Measurements from ENCODE around the gene ZNF385B. TPM values are rescaled to one million over a fixed set of nuclear protein-coding genes. Genes with fewer than 3 reads are reported as not detected.

ZNF385B gene
- total and polyA plus RNA-seq, 4 donors: 3.0 to 7.2 (median 3.9) TPM

DNA sequence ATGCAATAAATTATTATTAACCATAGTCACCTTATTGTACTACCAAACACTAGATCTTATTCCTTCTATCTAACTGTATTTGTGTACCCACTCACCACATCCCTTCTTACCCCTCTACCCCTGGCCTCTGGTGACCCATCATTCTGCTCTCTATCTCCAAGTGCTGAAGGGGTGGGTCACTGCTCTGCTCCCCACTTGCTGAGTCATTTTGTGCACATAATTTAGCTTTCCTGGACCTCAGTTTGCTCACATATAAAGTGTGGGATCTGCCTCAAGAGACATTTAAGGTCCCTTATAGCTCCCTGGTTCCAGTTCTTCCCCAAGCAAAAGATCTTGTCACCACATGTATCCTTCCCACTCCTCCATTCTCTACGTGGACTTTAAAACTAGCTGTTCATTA is 169.4 kb downstream of the ZNF385B start:
- no peaks in the 10 kb centered on the region for H3K9me3 ChIP-seq (ENCODE audit: control insufficient read depth in 4 of 4, low read length in 3 of 4)

DNA sequence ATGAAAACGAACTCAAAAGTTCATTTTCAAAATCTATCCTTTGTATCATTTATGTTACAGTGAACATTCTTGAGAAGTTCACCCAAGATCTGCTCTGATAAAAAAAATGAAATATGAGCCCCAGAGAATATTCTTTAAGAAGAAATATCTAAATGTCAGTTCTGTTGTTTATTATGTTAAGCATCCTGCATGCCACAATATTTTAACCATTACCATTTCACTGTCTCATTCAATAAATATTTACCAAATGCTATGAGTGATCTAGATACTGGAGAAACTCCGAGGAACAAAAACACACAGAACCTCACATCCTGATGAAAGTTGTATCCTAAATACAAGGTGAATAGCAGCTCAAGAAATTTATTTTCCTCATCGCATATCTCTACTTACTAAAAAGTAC is 170.2 kb downstream of the ZNF385B start:
- WGBS: 90% methylated on average over 3 of the region's 3 CpGs

More for the DNA sequence above, 169.4 kb downstream of the ZNF385B start:
- H3K27me3 ChIP-seq (ENCODE audit: control insufficient read depth in 4 of 4, insufficient read depth in 4 of 4, low read length in 3 of 4): no peaks in the 10 kb centered on the region
- 95% methylated on average over 1 of the region's 1 CpG for WGBS
- H3K9ac ChIP-seq (ENCODE audit: low read depth in 1 of 2, low read length in 2 of 2): no peak overlapping the region
- no peaks in the 10 kb centered on the region for H3K36me3 ChIP-seq (ENCODE audit: control insufficient read depth in 4 of 4, insufficient read depth in 3 of 4, low read depth in 1 of 4, low read length in 3 of 4)
- TF ChIP-seq GABPA (IDR thresholded peaks at IDR 0.05 in 1 of 2, conservative IDR thresholded peaks at IDR 0.05 in 1 of 2) (no peak), HNF4G (IDR thresholded peaks at IDR 0.05) (no peak), YY1 (IDR thresholded peaks at IDR 0.05) (no peak), TAF1 (conservative IDR thresholded peaks at IDR 0.05) (no peak), EGR1 (IDR thresholded peaks at IDR 0.05; ENCODE audit: low read depth in 2 of 2) (no peak), SP1 (IDR thresholded peaks at IDR 0.05) (no peak), FOXA2 (IDR thresholded peaks at IDR 0.05) (no peak), HNF4A (conservative IDR thresholded peaks at IDR 0.05) (no peak)
- TF ChIP-seq, protein P1, sequence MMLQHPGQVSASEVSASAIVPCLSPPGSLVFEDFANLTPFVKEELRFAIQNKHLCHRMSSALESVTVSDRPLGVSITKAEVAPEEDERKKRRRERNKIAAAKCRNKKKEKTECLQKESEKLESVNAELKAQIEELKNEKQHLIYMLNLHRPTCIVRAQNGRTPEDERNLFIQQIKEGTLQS (IDR thresholded peaks at IDR 0.05): no peak
- TF ChIP-seq, protein P2, sequence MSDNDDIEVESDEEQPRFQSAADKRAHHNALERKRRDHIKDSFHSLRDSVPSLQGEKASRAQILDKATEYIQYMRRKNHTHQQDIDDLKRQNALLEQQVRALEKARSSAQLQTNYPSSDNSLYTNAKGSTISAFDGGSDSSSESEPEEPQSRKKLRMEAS (IDR thresholded peaks at IDR 0.05): no peak
- TF ChIP-seq, protein P3, sequence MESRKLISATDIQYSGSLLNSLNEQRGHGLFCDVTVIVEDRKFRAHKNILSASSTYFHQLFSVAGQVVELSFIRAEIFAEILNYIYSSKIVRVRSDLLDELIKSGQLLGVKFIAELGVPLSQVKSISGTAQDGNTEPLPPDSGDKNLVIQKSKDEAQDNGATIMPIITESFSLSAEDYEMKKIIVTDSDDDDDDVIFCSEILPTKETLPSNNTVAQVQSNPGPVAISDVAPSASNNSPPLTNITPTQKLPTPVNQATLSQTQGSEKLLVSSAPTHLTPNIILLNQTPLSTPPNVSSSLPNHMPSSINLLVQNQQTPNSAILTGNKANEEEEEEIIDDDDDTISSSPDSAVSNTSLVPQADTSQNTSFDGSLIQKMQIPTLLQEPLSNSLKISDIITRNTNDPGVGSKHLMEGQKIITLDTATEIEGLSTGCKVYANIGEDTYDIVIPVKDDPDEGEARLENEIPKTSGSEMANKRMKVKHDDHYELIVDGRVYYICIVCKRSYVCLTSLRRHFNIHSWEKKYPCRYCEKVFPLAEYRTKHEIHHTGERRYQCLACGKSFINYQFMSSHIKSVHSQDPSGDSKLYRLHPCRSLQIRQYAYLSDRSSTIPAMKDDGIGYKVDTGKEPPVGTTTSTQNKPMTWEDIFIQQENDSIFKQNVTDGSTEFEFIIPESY (IDR thresholded peaks at IDR 0.05): no peak
- no peaks in the 10 kb centered on the region for H3K4me1 ChIP-seq (ENCODE audit: control insufficient read depth in 4 of 4, insufficient read depth in 4 of 4, low read length in 3 of 4)
- no peak overlapping the region for H3K27ac ChIP-seq (ENCODE audit: low read depth in 1 of 2, low read length in 2 of 2)
- H3K4me3 ChIP-seq (ENCODE audit: low read depth in 1 of 3, low read length in 3 of 3): no peak overlapping the region
- no peak for DNase-seq (ENCODE audit: low spot score)

More for the DNA sequence above, 170.2 kb downstream of the ZNF385B start:
- Histone ChIP-seq H3K4me1 (ENCODE audit: control insufficient read depth in 4 of 4, insufficient read depth in 4 of 4, low read length in 3 of 4) (no peaks in the 10 kb centered on the region), H3K9ac (ENCODE audit: low read depth in 1 of 2, low read length in 2 of 2) (no peak overlapping the region), H3K36me3 (ENCODE audit: control insufficient read depth in 4 of 4, insufficient read depth in 3 of 4, low read depth in 1 of 4, low read length in 3 of 4) (no peaks in the 10 kb centered on the region), H3K9me3 (ENCODE audit: control insufficient read depth in 4 of 4, low read length in 3 of 4) (no peaks in the 10 kb centered on the region), H3K27ac (ENCODE audit: low read depth in 1 of 2, low read length in 2 of 2) (no peak overlapping the region), H3K4me3 (ENCODE audit: low read depth in 1 of 3, low read length in 3 of 3) (no peak overlapping the region), H3K27me3 (ENCODE audit: control insufficient read depth in 4 of 4, insufficient read depth in 4 of 4, low read length in 3 of 4) (no peaks in the 10 kb centered on the region)
- TF ChIP-seq, protein P3 (IDR thresholded peaks at IDR 0.05): no peak
- TF ChIP-seq HNF4G (IDR thresholded peaks at IDR 0.05) (no peak), EGR1 (IDR thresholded peaks at IDR 0.05; ENCODE audit: low read depth in 2 of 2) (no peak), HNF4A (conservative IDR thresholded peaks at IDR 0.05) (no peak), TAF1 (conservative IDR thresholded peaks at IDR 0.05) (no peak), FOXA2 (IDR thresholded peaks at IDR 0.05) (no peak), RAD21 (IDR thresholded peaks at IDR 0.05) (no peak), SP1 (IDR thresholded peaks at IDR 0.05) (no peak), FOXA1 (IDR thresholded peaks at IDR 0.05) (no peak), JUND (IDR thresholded peaks at IDR 0.05) (no peak), RXRA (IDR thresholded peaks at IDR 0.05) (no peak), YY1 (IDR thresholded peaks at IDR 0.05) (no peak), GABPA (IDR thresholded peaks at IDR 0.05 in 1 of 2, conservative IDR thresholded peaks at IDR 0.05 in 1 of 2) (no peak), NR2F2 (IDR thresholded peaks at IDR 0.05) (no peak)
- TF ChIP-seq, protein P1 (IDR thresholded peaks at IDR 0.05): no peak
- TF ChIP-seq, protein P4, sequence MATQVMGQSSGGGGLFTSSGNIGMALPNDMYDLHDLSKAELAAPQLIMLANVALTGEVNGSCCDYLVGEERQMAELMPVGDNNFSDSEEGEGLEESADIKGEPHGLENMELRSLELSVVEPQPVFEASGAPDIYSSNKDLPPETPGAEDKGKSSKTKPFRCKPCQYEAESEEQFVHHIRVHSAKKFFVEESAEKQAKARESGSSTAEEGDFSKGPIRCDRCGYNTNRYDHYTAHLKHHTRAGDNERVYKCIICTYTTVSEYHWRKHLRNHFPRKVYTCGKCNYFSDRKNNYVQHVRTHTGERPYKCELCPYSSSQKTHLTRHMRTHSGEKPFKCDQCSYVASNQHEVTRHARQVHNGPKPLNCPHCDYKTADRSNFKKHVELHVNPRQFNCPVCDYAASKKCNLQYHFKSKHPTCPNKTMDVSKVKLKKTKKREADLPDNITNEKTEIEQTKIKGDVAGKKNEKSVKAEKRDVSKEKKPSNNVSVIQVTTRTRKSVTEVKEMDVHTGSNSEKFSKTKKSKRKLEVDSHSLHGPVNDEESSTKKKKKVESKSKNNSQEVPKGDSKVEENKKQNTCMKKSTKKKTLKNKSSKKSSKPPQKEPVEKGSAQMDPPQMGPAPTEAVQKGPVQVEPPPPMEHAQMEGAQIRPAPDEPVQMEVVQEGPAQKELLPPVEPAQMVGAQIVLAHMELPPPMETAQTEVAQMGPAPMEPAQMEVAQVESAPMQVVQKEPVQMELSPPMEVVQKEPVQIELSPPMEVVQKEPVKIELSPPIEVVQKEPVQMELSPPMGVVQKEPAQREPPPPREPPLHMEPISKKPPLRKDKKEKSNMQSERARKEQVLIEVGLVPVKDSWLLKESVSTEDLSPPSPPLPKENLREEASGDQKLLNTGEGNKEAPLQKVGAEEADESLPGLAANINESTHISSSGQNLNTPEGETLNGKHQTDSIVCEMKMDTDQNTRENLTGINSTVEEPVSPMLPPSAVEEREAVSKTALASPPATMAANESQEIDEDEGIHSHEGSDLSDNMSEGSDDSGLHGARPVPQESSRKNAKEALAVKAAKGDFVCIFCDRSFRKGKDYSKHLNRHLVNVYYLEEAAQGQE (IDR thresholded peaks at IDR 0.05): no peak
- TF ChIP-seq, protein P2 (IDR thresholded peaks at IDR 0.05): no peak
- TF ChIP-seq, protein P5, sequence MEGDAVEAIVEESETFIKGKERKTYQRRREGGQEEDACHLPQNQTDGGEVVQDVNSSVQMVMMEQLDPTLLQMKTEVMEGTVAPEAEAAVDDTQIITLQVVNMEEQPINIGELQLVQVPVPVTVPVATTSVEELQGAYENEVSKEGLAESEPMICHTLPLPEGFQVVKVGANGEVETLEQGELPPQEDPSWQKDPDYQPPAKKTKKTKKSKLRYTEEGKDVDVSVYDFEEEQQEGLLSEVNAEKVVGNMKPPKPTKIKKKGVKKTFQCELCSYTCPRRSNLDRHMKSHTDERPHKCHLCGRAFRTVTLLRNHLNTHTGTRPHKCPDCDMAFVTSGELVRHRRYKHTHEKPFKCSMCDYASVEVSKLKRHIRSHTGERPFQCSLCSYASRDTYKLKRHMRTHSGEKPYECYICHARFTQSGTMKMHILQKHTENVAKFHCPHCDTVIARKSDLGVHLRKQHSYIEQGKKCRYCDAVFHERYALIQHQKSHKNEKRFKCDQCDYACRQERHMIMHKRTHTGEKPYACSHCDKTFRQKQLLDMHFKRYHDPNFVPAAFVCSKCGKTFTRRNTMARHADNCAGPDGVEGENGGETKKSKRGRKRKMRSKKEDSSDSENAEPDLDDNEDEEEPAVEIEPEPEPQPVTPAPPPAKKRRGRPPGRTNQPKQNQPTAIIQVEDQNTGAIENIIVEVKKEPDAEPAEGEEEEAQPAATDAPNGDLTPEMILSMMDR (IDR thresholded peaks at IDR 0.05; ENCODE audit: low read depth, low read length, missing input control): no peak
- no peak for DNase-seq (ENCODE audit: low spot score)
